GM18868 (cell line): ENCODE measurements around the gene C9orf78.

Experiments used
- ATAC-seq: cut with Tn5 transposase; IDR thresholded peaks from one replicate; pipeline ENCODE4 v1.9.1; 2021; ENCODE audit warnings: mild to moderate bottlenecking, moderate library complexity; ENCODE audit not compliant: unreplicated experiment

Gene C9orf78

DNA sequence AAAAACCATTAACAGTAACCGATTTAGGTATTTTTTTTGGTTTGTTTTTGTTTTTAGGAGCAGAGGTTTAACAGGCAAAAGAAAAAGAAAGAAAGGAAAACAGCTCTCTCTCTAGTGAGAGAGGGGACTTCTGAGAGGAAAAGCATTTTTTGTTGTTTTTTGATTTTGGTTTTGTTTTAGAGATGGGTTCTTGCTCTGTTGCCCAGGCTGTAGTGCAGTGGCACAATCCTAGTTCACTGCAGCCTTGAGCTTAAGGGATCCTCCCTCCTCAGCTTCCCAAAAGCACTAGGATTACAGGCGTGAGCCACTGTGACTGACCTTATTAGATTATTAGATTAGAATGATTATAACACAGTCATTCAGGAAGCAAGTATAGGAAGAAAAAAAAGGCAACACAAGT is 10.3 kb upstream of the C9orf78 start:
- no peak for ATAC-seq

DNA sequence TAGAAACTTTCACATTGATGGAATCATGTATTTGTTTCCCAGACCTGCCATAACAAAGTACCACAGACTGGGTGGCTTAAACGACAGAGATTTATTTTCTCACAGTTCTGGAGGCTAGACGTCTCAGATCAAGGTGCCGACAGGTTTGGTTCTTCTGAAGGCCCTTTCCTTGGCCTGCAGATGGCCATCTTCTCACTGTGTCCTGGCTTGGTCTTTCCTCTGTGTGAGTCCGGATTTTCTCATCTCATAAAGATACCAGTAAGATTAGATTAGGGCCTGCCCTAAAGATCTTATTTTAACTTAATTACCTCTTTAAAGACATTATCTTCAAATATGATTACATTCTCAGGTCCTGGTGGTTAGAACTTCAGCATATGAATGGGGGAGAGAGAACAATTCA is 6.0 kb upstream of the C9orf78 start:
- no peak for ATAC-seq

- no peak for ATAC-seq
These were observed 5.0 kb upstream of the C9orf78 start for GRCh38 chr9:129840034-129840433.

DNA sequence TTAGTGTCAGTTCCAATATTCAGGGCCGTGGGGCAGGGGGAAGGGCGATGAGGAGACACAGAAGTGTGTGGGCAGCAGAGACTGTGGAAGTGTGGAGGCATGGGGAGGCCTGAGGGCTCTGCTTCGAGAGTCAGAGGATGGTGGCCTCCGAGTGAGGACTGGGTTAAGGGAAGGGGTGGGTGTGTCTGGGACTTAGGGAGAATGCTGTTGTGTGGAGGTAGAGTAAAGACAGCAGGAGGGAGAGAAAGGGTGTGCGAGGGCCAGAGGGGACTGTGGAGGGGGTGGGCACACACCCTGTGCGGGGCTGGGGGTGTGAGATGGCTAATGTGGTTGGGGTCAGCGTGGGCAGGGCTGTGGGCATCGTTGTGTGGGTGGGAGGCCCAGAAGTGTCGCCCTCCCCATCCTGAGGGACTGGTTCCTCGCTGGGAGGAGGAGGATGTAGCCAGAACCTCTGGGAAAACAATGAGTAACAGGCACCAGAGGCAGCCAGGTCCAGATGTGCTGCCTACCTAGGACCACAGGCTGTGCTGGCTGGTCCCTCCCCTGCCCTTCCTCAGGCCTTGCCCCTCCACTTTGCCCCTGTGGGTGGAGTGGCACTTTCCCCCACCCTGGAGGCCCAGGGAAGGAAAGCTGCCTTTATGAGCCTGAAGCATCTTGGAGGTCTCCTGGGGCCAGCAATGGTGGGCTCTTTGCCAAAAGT is 4.4 kb upstream of the C9orf78 start:
- ATAC-seq, result no peak

- ATAC-seq, result no peak
These were observed 3.7 kb upstream of the C9orf78 start for GRCh38 chr9:129838707-129839259.

GRCh38 chr9:129836311-129837007 is 1.4 kb upstream of the C9orf78 start:
- ATAC-seq, result no peak

- no peak for ATAC-seq
These were observed 767 bp upstream of the C9orf78 start for GRCh38 chr9:129835860-129836223.

DNA sequence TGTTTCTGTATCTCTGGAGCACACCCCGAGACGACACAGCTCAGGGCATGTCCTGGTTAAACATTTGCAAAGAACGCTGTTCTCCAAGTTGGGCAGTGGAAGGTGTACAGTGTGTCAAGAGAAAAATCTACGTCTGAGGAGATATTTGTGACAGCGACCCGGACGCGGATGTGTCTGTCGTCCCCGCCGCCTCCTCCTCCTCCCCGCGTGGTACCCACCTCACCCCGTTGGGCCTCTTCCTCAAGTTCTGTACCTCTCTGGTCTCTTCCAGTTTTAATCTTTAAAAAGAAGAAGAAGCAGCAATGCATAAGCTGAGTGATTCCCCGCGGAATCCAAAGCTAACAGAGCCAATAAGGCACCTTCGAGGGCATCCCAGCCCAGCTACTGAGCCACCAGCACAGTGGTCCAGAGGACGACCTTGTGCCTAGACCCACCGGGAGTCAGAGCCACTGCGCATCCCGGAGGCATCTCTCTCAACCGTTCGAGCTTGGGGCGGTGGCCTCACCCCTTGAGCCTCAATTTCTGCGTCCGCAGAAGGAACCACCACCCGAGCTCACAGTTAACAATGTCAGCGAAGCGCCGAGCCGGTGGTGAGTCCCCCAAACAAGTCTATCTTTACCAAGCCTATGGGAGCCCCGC is 467 bp downstream of the C9orf78 start:
- peak; percentile 9 for ATAC-seq

- no peak for ATAC-seq
These were observed 2.1 kb downstream of the C9orf78 start for GRCh38 chr9:129832982-129833381.

DNA sequence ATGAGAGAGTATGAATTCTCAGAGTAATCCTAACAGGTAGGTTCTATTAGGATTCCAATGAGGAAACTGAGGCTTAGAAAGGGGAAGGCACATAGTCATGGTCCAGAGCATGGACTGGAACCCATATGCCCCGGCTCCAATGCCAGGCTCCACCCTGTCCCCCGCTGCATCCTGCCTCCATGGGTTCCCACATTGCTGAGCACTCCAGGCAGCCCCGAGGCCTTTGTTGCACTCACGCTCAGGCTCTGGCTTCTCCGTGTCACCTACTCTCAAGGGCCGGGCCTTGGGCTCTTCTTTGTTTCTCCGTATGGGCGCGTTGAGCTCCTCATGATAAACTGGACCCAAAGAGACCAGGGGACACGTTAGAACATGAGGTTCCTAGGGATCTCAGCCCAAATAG is 6.1 kb downstream of the C9orf78 start:
- ATAC-seq, result no peak

DNA sequence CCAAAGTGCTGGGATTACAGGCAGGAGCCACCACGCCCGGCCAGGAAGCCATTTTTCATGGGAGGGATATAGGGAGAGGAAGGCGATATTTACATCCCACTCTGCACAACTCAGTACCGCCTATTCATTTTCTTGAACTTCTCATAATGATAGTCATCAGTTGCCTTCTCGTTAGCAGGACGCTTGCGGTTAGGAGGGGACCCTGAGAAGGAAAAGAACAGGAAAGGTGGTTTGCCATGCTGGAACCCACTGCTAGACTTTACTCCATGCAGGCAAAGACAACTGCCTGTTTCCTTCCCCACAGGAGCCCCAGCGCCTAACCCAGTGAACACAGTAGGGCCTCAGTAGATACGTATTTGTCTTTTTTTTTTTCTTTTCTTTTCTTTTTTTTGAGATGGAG is 7.0 kb downstream of the C9orf78 start:
- no peak for ATAC-seq

DNA sequence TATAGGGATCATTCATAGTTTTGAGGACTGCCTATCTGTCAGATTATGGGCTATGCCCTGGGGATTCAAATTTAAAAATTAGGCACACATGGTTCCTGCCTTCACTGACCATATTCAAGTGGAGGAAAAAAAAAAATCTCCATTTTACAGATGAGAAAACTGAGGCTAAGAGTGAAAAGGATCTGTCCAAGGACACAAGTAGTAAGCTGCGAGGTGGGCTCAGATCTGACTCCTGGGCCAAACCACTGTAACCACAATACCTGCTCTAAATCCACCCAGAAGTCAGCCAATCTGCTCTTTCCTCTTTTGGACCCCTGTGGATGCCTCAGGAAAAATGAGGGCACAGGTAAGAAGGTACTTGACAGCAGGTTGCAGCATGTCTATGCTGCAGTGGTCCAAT is 8.3 kb downstream of the C9orf78 start:
- no peak for ATAC-seq

DNA sequence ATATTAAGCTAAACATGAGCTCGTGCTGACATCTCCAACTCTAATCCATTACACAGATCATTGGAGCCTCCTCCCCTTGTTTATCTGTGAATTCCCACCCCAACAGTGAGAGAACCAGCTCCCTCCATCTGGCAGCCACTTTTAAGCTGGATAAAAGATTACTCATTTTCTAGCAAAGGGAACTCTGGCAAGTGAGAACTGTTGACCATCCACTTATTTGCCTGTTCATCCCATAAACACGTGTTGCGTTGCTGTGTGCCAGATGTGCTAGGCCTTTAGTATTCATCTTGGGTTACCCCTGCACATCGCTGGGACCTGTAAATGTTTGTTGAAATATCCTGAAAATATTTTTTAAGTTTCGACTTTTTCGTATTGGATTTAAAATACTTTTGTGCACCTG is 8.7 kb downstream of the C9orf78 start:
- no peak for ATAC-seq

DNA sequence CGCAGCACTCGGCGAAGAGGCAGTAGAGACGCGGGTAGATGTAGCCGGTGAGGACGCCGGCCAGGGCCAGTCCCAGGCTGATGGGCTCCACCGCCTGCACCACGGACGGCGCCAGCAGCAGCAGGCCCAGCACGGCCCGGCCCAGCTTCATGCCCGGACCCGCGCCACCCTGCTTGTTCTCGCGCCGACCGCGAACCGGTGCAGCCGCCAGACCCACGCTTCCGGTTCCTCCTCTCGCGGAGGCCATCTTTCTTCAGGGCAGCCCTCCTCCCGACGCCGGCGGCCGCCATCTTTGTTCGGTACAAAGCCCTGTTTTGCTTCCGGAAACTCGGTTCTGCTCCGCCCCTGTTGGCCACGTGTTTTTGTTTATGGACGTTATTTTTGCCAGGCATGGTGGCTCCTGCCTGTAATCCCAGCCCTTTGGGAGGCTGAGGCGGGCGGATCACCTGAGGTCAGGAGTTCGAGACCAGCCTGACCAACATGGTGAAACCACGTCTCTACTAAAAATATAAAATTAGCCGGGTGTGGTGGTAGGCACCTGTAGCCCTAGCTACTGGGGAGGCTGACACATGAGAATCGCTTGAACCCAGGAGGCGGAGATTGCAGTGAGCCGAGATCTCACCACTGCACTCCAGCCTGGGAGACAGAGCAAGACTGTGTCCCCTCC is 11.0 kb downstream of the C9orf78 start, which contains the start of gene TOR1A:
Gene TOR1A (minus strand): TSS at position 202 of the 667 bp plus-strand sequence. CDS start 51 bp downstream, at position 151.
- ATAC-seq, result peak; percentile 91

- no peak for ATAC-seq
These were observed 11.5 kb downstream of the C9orf78 start for GRCh38 chr9:129823542-129823934.

DNA sequence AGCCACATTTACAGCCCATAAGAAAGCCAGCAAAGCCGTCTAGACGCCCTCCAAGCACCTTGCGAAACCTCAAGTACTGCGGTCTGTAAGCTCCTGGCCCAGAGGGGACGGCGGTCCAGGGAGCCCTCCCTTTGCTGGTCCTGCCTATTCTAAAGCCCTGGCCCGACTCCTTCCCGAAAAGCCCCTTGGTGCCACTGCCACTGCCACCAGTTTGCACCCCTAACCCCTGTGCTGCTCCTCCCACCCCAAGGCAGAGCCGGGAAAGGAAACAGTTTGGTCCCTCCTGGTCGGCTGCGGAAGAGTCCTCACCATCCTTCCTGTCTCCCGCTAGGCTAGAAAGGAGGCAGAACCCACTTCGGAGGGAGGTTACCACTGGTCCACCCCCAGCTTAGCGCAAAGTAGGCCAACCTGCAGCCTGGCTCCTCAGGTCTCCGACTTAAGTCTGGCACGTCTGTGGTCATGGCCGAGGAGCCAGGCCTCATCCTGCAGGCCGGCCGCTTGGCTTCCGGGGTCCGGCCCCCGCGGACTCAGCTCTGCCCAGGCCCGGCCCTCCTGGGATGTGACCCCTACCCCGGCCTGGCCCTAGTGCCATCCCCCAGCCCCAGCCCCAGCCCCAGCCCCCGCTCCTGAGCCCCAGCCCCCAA is 12.1 kb downstream of the C9orf78 start:
- ATAC-seq, result no peak

- no peak for ATAC-seq
These were observed 18.3 kb downstream of the C9orf78 start for GRCh38 chr9:129816501-129817435.

DNA sequence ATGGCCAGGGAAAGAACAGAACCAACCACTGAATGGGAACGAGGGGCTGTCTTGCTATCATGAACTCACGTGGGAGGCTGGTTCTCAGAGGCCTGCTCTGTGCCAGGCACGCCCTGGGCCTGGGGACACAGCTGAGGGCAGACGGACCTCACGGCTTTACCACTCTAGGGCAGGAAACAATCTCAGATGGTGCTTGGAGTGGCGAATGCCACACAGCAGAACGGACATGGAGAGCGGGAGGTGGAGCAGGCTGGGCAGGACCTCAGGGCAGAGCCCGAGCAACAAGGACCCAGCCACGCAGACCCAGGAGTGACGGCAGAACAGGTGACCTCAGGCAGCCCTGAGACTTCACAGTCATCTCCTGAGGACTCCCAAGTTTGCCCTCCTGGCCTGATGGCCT is 19.8 kb downstream of the C9orf78 start:
- ATAC-seq, result no peak

- no peak for ATAC-seq
These were observed 20.4 kb downstream of the C9orf78 start for GRCh38 chr9:129814432-129815223.
